Activated gamma-delta T cell treated with anti-CD3 and anti-CD28 coated beads, Interleukin-2, amount 50 U/mL, for 16 hours (primary cell): ENCODE measurements around the gene PPT2.

ENCODE experiments used
- DNase-seq: peaks from one replicate; pipeline ENCODE4 v3.0.0-alpha.2; 2020; ENCODE audit warnings: low read depth

Gene PPT2

DNA sequence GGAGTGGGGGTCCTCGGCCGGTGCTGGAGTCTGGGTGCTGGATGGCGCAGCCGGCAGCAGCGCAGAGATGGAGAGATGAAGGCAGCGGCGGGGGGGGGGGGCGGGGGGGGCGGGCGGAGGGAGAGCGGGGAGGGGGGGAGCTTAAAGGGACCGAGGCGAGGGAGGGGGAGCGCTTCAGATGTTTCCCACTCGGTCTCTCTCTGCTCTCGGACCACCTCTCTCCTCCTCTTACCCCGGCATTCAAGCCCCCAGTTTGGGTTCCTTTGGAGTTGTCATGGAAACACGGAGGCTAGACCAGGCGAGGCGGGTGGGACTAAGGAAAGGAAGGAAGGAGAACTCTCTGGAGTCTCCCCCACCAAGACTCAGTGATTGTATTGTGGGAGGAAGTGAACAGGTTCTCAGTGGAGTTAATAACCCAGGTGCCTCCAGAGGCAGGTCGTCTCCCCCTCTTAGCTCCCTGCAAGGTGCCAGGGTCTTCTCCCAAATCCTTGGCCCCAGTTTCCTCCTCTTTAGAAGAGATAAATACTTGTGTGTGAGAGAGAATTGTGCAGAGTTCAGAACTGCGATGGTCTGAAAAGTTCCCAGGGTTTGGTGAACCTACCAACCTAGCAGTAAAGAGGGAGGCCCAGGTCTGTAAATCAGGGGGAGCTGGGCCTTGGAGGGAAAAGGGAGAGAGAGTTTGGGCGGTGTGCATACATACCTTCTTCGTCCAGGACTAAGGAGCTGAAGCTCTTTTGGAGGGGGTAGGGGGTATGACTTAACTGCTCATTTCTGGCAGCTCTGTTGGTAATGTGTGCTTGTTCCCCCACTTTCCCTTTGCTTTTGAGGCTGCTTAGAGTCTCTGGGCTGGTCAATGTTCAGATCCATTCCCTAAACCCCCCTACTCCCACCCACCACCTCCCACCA is 1.8 kb upstream of the PPT2 start, which contains the start of gene PRRT1:
Gene PRRT1, minus strand, starts transcription at position 77 of the 906 bp plus-strand sequence. CDS start 112 bp downstream, outside the sequence.
- no peak for DNase-seq

DNA sequence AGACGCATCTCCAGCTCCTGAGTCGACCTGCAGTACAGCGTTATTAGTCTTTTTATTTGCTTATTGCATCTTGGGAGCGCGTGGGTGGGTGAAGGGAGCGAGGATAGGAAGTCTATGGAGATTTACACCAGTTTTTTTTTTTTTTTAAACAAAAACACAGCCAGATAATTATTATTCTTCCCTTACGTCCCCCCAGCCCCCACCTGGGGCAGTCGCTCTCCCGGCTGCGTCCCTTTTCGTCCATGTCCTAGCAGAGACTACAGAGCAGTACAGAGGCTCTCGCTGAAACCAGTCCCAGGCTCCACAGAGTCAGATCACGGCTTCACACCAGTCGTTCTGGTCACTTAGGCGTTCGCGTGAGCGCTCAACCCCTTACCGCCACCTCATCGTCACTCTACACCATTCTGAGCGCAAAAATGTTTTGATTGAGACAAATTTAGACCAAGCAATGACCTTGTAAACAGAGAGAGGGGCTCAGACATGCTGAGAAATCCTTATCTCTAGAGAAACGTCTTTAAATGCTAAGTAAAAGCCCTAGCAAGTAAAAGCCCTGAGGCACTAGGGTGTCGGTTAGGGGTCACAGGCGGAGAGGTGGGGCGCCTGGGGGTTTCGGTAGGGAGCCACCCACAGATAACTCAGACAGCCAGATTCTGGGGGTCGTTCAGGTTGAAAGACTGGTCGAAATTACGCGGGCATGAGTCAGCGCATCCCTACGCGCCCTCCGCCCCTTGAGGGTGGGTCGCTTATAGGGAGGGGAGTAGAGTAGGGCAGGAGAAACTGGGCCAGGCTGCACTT is 975 bp upstream of the PPT2 start:
- DNase-seq = no peak

DNA sequence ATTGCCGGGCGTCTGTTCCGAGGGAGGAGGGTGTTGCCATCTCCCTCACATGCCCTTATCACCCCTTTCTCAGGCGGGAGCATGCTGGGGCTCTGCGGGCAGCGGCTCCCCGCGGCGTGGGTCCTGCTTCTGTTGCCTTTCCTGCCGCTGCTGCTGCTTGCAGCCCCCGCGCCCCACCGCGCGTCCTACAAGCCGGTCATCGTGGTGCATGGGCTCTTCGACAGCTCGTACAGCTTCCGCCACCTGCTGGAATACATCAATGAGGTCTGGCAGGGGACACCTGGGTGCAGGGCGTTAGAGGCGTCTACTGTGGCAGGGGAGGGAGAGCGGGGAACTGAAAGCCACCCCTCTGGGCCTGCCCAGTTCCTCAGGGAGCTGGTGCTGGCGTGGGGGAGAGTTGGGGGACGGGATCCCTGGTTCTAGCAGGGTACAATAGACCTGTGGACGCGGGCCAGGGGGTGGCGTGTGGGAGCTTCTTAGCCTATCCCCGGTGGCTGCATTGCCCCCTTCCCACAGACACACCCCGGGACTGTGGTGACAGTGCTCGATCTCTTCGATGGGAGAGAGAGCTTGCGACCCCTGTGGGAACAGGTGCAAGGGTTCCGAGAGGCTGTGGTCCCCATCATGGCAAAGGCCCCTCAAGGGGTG is 697 bp downstream of the PPT2 start:
- DNase-seq = peak; percentile 40

DNA sequence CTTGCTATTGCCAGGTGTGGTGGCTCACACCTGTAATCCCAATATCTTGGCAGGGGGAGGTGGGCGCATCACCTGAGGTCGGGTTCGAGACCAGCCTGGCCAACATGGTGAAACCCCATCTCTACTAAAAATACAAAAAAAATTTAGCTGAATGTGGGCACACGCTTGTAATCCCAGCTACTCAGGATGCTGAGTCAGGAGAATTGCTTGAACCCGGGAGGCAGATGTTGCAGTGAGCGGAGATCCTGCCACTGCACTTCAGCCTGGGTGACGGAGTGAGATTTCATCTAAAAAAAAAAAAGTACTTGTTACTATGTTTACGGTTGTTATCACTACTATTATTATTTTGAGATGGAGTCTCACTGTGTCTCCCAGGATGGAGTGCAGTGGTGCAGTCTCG is 3.0 kb downstream of the PPT2 start:
- no peak for DNase-seq

DNA sequence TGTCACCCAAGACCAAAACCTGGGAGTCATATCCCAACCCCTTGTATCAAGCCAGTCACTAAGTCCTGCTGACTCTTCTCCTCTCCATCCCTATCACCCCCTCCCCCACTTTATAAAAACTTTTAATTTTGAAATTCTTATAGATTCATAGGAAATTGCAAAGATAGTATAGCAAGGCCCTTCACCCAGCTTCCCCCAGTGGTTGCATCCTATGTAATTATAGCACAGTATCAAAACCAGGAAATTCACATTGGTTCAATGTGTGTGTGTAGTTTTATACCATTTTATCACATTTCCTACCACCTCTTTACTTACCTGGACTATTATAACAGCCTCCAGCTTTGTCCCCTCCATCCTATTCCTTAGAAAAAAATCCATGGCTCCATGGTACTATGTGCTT is 4.1 kb downstream of the PPT2 start:
- DNase-seq = no peak

DNA sequence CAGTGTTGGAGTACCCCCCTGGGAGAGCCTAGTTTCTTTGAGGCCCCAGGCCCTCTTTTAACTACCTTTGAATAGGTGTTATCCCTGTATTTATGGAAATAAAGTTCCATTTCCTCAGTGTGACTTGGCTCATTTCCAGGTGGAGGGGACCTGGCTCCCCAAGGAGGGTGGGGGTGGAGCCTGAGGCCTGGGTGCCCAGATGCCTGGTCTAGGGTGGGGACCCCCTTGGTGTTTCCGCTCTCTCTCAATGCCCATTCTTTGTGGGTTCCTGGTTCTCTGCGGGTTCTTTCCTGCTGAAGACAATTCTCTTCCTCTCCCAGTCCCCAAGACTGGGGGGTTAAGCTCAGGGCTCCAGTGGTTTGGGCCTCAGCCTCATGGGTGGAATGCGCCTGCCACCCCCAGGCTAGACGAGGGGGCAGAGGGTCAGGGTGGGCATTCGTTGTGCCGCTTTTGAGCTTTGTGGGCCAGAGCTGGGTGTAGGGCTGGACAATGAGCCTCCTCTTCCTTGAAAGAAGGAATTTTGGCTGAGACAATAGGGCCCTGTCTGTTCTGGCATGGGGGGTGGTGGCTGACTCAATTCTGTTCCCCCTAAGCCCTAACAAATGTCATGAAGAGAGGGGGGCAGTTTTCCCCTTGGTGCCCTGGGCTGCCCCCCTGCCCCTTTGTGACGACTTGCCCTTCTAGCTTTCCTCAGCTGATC is 9.8 kb downstream of the PPT2 start:
- no peak for DNase-seq

DNA sequence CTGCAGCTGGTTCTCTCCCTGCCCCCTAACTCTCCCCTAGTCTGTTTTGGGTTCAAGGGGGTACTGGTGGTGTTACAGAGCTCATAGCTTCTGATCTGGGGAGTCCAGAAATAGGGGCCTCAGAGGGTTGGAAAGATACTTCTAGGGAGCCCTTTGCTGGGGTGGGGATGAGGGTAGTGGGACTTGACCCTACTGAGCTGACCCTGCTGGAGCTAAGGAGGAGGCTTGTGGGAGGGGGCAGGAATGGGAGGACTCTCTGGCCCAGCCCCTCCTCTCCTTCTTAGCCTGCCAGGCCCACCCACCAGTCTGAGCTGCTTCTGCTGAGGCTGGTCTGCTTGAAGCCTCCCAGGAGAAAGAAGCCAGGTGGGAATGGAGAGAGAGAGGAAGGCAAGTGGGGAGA is 10.4 kb downstream of the PPT2 start, which contains the start of gene EGFL8:
Gene EGFL8, plus strand, starts transcription at position 301 of the 400 bp plus-strand sequence. CDS start 1,571 bp downstream, outside the sequence.
- DNase-seq = no peak

DNA sequence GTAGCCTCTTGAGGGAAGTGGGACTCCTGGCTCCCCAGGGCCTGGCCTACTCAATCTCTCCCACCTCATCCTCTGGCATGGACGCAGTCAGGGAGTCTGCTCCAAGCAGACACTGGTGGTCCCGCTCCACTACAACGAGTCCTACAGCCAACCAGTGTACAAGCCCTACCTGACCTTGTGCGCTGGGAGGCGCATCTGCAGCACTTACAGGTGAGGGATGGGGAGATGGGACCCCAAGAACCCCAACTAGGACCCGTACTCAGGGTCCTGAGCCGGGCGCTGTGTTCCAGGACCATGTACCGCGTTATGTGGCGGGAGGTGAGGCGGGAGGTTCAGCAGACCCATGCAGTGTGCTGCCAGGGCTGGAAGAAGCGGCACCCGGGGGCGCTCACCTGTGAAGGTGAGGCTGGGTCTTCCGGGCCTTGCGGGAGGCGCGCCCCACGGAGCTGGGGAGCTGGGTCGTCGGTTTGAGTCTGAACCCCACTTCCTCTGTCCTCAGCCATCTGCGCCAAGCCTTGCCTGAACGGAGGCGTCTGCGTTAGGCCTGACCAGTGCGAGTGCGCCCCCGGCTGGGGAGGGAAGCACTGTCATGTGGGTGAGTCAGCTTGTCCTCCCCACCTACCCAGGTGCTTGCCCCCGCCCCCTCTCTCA is 12.6 kb downstream of the PPT2 start:
- DNase-seq = no peak

DNA sequence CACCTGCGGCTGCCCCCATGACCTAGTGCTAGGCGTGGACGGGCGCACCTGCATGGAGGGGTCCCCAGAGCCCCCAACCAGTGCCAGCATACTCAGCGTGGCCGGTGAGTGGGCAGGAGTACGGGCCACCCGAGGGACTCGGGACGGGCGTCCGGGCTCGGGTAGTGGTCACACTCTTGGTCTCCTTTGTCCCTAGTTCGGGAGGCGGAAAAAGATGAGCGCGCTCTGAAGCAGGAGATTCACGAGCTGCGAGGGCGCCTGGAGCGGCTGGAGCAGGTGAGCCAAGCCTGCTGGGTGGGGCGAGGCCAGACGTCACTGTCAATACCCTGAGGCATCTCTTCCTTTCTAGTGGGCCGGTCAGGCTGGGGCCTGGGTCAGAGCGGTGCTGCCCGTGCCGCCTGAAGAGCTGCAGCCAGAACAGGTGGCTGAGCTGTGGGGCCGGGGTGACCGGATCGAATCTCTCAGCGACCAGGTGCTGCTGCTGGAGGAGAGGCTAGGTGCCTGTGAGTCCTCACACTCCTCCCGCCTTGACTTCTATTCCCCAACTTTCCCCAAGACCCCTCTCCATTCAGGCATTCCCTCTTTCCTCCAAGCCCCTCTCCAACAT is 13.3 kb downstream of the PPT2 start:
- DNase-seq = no peak

DNA sequence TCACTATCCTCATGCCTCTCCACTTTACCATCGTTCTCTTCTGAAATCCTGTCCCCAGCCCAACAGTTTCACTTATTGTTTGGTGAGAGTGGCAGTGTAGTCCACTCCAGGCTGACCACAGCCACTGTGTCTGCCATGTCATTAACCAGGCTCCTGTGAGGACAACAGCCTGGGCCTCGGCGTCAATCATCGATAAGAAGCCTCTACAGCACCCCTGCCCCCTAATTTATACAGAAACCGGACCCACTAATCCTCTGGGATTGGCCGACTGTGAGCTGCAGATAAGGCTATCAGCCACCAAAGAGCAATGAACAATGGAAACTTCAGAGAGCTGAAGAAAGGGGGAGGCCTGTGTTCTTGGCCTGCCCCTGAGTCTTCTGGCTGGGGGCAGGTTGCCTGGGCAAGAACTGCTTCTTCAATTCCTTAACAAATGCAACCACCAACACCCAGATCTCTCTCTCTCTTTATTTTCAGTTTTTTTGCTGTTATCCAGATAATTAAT is 13.9 kb downstream of the PPT2 start:
- DNase-seq = no peak

DNA sequence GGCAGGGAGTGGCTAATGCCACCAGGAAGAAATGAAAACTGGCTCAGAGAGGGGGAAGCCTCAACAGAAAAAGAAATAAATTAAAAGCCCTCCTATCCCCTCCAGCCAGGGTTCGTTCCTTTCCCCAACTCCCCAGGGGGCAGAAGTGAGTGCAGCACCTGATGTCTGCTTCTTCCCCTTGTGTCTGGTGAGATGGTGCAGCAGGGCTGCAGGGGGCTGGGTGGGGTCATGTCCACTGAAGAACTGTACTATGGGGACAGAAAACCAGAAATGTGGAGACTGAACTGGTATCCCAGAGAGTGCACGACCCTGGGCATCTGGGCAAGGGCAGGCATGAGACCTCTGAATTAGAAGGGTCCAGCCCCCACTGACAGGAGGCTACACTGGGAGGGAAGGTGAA is 14.4 kb downstream of the PPT2 start:
- DNase-seq = no peak

DNA sequence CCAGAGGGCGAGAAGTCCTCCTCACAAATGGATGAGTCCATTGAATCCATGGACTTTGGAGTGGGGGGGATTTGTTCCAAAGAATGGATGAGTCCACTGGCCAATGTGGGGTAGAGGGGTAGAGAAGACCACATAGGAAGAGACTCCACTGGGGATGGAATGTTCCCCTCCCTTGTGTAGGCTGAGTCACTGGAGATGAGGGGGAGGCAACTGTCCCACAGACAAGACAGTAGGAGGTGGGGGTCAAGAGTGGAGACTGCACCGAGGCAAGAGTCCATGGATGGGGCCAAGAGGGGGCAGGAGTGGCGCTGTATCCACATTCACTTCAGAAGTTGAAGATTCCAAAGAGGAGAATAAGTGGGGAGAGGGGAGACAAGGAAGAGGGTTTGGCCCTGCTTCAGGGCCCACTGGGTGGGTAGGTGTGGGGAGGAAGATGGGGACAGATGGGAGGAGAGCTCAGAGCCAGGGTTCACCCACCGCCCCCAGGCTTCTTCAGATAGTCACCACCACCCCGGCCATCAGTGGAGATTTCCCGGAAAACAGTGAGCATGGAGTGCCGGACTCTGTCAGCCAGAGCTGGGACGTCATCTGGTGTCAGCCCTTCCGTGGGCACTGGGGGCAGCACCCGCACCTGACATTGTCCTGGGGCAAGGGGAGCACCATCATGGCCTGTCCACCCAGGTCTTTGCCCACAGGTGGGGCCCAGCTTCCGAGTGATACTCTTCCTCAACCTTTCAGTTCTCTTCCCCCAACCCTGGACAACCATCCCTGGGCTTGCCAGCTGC is 15.1 kb downstream of the PPT2 start:
- DNase-seq = no peak

DNA sequence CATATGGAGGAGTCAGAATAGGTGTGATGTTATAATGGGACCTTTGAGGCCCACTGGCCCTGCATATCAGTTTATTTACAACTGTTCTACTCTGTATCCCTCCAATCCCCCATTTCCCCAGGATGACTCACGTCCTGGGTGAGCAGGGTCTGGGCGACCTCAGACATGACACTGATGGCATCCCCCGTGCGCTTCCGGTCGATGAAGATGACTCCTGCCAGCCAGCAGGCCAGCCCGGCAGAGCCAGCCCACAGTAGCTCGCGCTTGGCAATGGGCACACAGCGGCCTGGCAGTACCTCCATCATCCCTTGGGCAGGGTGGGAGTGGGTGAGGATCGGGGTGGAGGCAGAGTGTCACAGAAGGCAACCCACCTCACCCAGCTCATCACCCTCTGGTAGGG is 16.4 kb downstream of the PPT2 start:
- DNase-seq = no peak

DNA sequence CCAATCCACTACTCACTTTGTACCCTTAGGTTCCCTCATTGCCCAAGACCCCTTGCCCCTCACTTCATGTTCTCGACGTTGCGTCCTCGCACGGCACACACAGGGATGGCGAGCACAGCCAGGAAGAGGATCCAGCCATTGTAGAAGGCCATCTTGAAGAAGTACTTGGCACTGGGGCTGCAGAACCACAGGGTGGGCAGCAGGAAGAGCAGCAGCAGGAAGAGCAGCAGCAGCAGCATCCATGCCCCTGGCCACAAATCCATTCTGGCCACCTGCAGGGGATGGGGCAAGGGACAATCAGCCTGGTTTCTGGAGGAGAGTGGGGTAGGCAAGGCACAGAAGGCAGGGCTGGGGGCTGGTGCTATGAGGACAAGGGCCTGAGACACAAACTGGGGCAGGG is 17.3 kb downstream of the PPT2 start:
- DNase-seq = no peak

DNA sequence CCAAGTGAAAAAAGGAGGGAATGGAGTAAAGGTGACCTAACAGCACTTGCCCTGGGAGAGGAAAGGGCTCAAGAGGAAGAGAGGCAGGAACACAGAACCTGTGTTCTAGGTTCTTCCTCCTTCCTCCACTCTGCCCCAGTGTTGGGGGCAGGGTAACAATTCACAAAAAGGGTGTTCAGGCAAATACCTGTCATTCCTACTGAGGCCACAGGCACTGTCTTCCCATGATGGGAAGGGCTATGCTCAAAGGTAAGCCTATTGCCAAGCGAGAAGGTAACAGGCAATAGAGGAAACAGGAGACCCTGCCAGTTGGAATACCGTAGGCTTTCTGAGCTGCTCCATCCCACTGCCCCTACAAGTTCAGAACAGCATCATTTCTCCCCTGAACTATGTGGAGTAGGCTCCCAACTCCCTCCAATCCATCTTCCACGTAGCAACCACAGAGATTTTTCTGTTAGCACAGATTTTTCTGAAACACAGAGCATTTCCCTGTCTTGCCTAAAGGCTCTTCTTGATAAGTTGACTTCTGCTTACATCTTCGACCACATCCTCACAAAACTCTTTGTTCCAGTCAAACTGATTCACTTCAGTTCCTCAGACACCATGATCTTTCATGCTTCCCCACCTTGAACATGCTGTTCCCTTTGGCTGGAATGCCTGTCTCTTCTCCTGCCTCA is 19.2 kb downstream of the PPT2 start:
- no peak for DNase-seq

DNA sequence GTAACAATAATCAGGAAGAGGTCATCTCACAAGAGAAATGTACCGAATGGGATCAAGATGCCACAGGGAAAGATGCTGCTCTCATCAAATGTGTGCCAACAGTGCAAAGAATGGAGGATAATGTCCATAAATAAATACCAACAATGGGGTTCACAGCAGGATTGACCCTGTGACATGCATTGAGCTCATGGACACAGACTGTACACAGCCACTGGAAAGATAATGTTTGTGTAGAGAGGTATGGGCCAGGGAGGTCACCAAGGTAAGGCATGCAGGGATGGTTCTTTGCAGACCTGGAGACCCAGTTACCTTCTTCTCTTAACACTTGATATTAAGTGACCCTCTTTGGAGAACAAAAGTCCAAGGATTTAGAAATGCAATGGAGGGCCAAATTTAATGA is 20.5 kb downstream of the PPT2 start:
- DNase-seq = no peak

DNA sequence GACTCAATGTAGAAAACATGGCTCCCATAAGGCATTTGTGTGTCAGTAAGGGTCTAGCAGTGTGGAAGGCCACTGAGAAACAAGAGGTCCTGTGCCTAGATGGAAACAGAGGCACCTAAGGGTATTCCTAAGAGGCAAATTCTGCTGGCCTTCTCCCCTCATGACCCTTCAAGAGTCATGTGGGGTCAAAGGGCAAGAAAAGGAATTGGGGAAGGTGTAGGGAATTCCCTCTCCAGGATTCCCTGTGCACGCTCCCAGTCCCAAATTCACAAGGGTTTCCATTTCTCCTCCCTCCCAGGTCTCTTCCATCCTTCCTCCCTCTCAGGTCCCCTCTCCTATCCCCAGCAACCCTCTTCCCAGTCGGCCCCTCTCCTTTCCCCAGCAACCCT is 21.4 kb downstream of the PPT2 start:
- DNase-seq = no peak

DNA sequence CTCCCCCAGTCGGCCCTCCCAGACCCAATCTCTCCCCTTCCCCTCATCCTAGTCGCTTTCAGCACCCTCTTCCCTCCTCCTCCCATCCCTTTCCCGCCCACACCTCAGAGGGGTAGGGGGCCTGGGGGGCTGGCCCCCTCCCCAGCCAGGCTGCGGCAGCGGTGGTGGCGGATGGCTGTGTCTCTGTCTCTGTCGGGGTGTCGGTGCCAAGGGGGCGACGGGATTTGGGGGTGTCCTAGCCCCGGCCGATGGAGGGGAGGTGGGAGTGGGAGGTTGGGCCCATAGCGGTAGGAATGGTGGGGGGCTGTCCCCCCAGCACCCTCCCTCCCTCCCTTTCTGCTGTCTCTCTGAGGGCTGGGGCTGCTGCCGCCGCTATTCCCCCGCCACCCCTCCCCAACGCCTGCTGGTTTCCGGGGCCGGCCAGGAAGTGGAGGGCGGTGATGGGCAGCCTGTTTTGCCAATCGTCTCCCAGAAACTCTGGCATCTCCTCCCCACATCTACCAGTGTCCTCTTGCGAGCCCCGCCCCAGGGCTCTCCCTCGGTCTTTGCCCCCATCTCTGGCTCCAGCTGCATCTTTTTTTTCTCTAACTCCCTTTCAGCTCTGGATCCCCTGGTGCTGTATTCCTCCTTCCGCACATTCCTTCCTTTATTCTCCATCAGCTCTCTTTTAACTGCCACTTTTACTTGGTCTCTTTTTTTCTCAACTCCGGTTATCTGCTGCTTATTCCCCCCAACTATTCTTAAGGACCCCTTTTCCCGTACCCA is 22.0 kb downstream of the PPT2 start, which contains the start of gene AGPAT1:
Gene AGPAT1, minus strand, starts transcription at position 374 of the 765 bp plus-strand sequence. CDS start 4,588 bp downstream, outside the sequence.
- DNase-seq = peak; percentile 96
